NK-92 (cell line): ENCODE data around the gene TPCN1.

Experiments used
- DNase-seq: peaks from one replicate; lab custom pipeline; 2025; ENCODE audit not compliant: unreplicated experiment; lab: John Stamatoyannopoulos, UW

The TPCN1 gene

GRCh38 chr12:113257564-113257963 is 36.3 kb downstream of the TPCN1 start:
- DNase-seq, result no peak

GRCh38 chr12:113260127-113260526 is 38.9 kb downstream of the TPCN1 start:
- DNase-seq, result no peak

- no peak for DNase-seq
Measured at GRCh38 chr12:113260636-113261300, 39.5 kb downstream of the TPCN1 start.

- DNase-seq, result no peak
Measured at GRCh38 chr12:113261847-113262470, 40.7 kb downstream of the TPCN1 start.

- DNase-seq, result no peak
Measured at GRCh38 chr12:113262710-113263109, 41.4 kb downstream of the TPCN1 start.

GRCh38 chr12:113263431-113263963 is 42.2 kb downstream of the TPCN1 start:
- no peak for DNase-seq

GRCh38 chr12:113266106-113266895 is 45.0 kb downstream of the TPCN1 start:
- no peak for DNase-seq

- DNase-seq, result no peak
Measured at GRCh38 chr12:113267621-113268020, 46.4 kb downstream of the TPCN1 start.

- no peak for DNase-seq
Measured at GRCh38 chr12:113268136-113268535, 46.9 kb downstream of the TPCN1 start.

- no peak for DNase-seq
Measured at GRCh38 chr12:113268621-113269020, 47.4 kb downstream of the TPCN1 start.

GRCh38 chr12:113269257-113269943 is 48.1 kb downstream of the TPCN1 start:
- DNase-seq, result no peak

GRCh38 chr12:113270709-113271009 is 49.4 kb downstream of the TPCN1 start:
- DNase-seq, result no peak

- no peak for DNase-seq
Measured at GRCh38 chr12:113271466-113271852, 50.2 kb downstream of the TPCN1 start.

GRCh38 chr12:113271853-113272561 is 50.7 kb downstream of the TPCN1 start:
- DNase-seq, result no peak

- no peak for DNase-seq
Measured at GRCh38 chr12:113273053-113273725, 51.9 kb downstream of the TPCN1 start.

- no peak for DNase-seq
Measured at GRCh38 chr12:113274848-113275247, 53.6 kb downstream of the TPCN1 start.

GRCh38 chr12:113276306-113276705 is 55.0 kb downstream of the TPCN1 start:
- DNase-seq, result no peak

- DNase-seq, result no peak
Measured at GRCh38 chr12:113276946-113277500, 55.8 kb downstream of the TPCN1 start.

GRCh38 chr12:113277511-113277910 is 56.2 kb downstream of the TPCN1 start:
- no peak for DNase-seq

GRCh38 chr12:113278141-113278540 is 56.9 kb downstream of the TPCN1 start:
- DNase-seq, result no peak
